Caco-2 (cell line): ENCODE measurements around the gene FRZB. TPM values are rescaled to one million over a fixed set of nuclear protein-coding genes. Genes with fewer than 3 reads are reported as not detected.
"Not testable (repeated sequence)": the region's sequence is repeated elsewhere in the genome, so short reads cannot be mapped to it uniquely, and the experiment has no call there.

ENCODE experiments used
- BruUV-seq: library from RNA; stranded (reverse); fragments of 400-500 nt; replicated peaks from 2 replicates; lab custom pipeline; 2021; lab: Mats Ljungman, UMichigan
- CTCF ChIA-PET: fragments of 300-600 bp; sonication (Branson Sonifier 250); formaldehyde crosslinking; loops from one replicate; lab custom pipeline; 2022; ENCODE audit warnings: antibody characterized with exemption; lab: Charles Lee
- POLR2A ChIA-PET: fragments of 300-600 bp; sonication (Branson Sonifier 250); formaldehyde crosslinking; loops from one replicate; lab custom pipeline; 2022; ENCODE audit warnings: antibody characterized with exemption; lab: Charles Lee
- DNase-seq, 2 experiments: peaks; one replicate each; pipeline versions ENCODE4 v3.0.0 to v3.0.0-alpha.2; 2020 to 2022
- H3K27me3 ChIP-seq: replicated peaks from 2 replicates; pipeline ENCODE4 v1.6.0; 2011; ENCODE audit warnings: low read length; ENCODE audit not compliant: control insufficient read depth, insufficient read depth
- H3K36me3 ChIP-seq: 2 replicates; pipeline ENCODE4 v1.5.1; 2011; ENCODE audit warnings: low read length; ENCODE audit not compliant: control insufficient read depth, insufficient read depth
- H3K4me1 ChIP-seq: fragments of 250-450 bp; sonication (Bioruptor Pico); 2 replicates; pipeline ENCODE4 v1.5.1; 2020; ENCODE audit warnings: mild to moderate bottlenecking
- H3K4me3 ChIP-seq: 2 replicates; pipeline ENCODE4 v1.5.1; 2011; ENCODE audit warnings: low read depth, mild to moderate bottlenecking, control low read depth, low read length
- H3K9me3 ChIP-seq: fragments of 250-450 bp; sonication (Bioruptor Pico); 2 replicates; pipeline ENCODE4 v1.5.1; 2020; ENCODE audit warnings: mild to moderate bottlenecking, moderate library complexity
- H3K27ac Mint-ChIP-seq: one replicate; pipeline ENCODE4 v1.8.0; 2022; ENCODE audit warnings: mixed read lengths; ENCODE audit not compliant: unreplicated experiment
- H3K27me3 Mint-ChIP-seq: one replicate; pipeline ENCODE4 v1.8.0; 2022; ENCODE audit warnings: mixed read lengths; ENCODE audit not compliant: insufficient read depth, unreplicated experiment
- H3K36me3 Mint-ChIP-seq: one replicate; pipeline ENCODE4 v1.8.0; 2022; ENCODE audit warnings: mild to moderate bottlenecking, mixed read lengths; ENCODE audit not compliant: insufficient read depth, unreplicated experiment
- H3K4me1 Mint-ChIP-seq: one replicate; pipeline ENCODE4 v1.8.0; 2022; ENCODE audit warnings: low read depth, mixed read lengths; ENCODE audit not compliant: unreplicated experiment
- H3K4me3 Mint-ChIP-seq: one replicate; pipeline ENCODE4 v1.8.0; 2022; ENCODE audit warnings: mild to moderate bottlenecking, moderate library complexity, mixed read lengths; ENCODE audit not compliant: unreplicated experiment
- H3K9me3 Mint-ChIP-seq: one replicate; pipeline ENCODE4 v1.8.0; 2022; ENCODE audit warnings: mixed read lengths; ENCODE audit not compliant: unreplicated experiment
- CTCF ChIP-seq, 2 experiments: fragments of 200-600 bp in 1 of 2; IDR thresholded peaks; 1 replicate in 1 of 2; 2 replicates in 1 of 2; pipeline versions ENCODE4 v1.5.1 to v1.8.0; 2011 to 2022; ENCODE audit warnings: antibody characterized with exemption in 1 of 2, control low read depth in 1 of 2, inconsistent platforms in 1 of 2, low read depth in 1 of 2, low read length in 1 of 2, mild to moderate bottlenecking in 1 of 2, moderate library complexity in 1 of 2; ENCODE audit not compliant: insufficient read depth in 1 of 2, severe bottlenecking in 1 of 2, unreplicated experiment in 1 of 2
- intact Hi-C: fragments of 100-400 bp; cut with micrococcal nuclease; formaldehyde crosslinking; loops from one replicate; pipeline ENCODE4 v1.10.0; 2022; ENCODE audit not compliant: unreplicated experiment
- total RNA-seq: library from RNA; stranded (reverse); gene quantifications from 2 replicates; pipeline ENCODE4 v1.2.3, GENCODE V29; 2022

The FRZB gene
- total RNA-seq, 1 experiment from 2014 or later = not detected

DNA sequence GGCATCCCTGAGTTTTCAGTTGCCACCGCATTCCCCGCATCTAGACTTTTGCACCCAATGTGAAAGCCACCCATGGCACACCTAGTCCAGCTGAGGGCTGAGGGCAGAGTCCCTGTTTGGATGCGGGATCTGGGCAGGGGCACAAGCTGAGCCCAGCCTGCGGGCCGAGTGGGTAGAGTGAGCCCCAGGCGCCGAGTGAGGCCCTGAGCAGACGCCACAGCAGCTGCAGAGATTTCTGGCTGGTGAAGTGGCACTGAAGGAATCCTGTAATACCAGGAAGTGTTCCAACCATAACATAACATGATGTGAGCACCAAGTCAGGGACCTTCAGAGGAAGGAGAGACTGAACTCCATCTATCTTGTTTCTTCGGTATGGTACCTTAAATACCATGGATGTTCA is 27.7 kb upstream of the FRZB start:
- Mint-ChIP-seq H3K27ac (no peak overlapping the region), H3K27me3 (no peaks in the 10 kb centered on the region), H3K36me3 (no peaks in the 10 kb centered on the region), H3K4me3 (no peak overlapping the region), H3K4me1 (peaks cover 22% of the 10 kb centered on the region), H3K9me3 (peaks cover 10% of the 10 kb centered on the region)
- Histone ChIP-seq H3K4me1 (peaks cover 26% of the 10 kb centered on the region), H3K9me3 (0 out of 2 replicates have a peak, but pooled peaks cover 7% of the 10 kb centered on the region), H3K36me3 (no peaks in the 10 kb centered on the region), H3K4me3 (no peak overlapping the region), H3K27me3 (no peaks in the 10 kb centered on the region)
- CTCF ChIA-PET = no interaction called here
- intact Hi-C loops = no loop called here
- no peak for TF ChIP-seq CTCF (IDR thresholded peaks at IDR 0.05; ENCODE audit: insufficient read depth in 1 of 2, low read depth in 1 of 2, low read length in 1 of 2, severe bottlenecking in 1 of 2, unreplicated experiment in 1 of 2)
- POLR2A ChIA-PET = no interaction called here
- no peak for DNase-seq
- no TSS peak for BruUV-seq

DNA sequence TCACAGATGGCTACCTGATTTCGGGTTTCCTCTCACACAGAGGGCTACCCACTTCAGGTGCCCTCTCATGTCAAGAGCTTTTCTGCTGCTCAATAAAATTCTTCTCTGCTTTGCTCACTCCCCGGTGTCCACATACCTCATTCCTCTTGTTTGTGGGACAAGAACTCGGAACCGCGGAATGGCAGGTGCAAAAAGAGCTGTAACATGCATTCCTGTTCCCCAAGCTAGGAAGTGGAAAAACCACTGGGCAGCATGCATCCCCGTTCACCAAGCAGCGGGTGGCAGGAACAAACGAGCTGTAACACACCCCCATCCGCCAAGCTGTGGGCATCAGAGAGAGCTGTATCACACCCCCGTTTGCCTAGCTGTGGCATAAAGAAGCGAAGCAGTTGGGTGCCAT is 27.2 kb upstream of the FRZB start:
- TF ChIP-seq CTCF (IDR thresholded peaks at IDR 0.05; ENCODE audit: insufficient read depth in 1 of 2, low read depth in 1 of 2, low read length in 1 of 2, severe bottlenecking in 1 of 2, unreplicated experiment in 1 of 2) = no peak
- H3K36me3 Mint-ChIP-seq = no peaks in the 10 kb centered on the region
- no peak overlapping the region for H3K4me3 ChIP-seq
- no peak overlapping the region for H3K27ac Mint-ChIP-seq
- no peaks in the 10 kb centered on the region for H3K27me3 Mint-ChIP-seq
- intact Hi-C loops = no loop called here
- 0 out of 2 replicates have a peak, but pooled peaks cover 7% of the 10 kb centered on the region for H3K9me3 ChIP-seq
- POLR2A ChIA-PET = no interaction called here
- H3K4me1 ChIP-seq = peaks cover 26% of the 10 kb centered on the region
- peaks cover 10% of the 10 kb centered on the region for H3K9me3 Mint-ChIP-seq
- no peak overlapping the region for H3K4me3 Mint-ChIP-seq
- no peaks in the 10 kb centered on the region for H3K36me3 ChIP-seq
- H3K27me3 ChIP-seq = no peaks in the 10 kb centered on the region
- no TSS peak for BruUV-seq
- DNase-seq = no peak
- H3K4me1 Mint-ChIP-seq = peaks cover 22% of the 10 kb centered on the region
- CTCF ChIA-PET = no interaction called here

DNA sequence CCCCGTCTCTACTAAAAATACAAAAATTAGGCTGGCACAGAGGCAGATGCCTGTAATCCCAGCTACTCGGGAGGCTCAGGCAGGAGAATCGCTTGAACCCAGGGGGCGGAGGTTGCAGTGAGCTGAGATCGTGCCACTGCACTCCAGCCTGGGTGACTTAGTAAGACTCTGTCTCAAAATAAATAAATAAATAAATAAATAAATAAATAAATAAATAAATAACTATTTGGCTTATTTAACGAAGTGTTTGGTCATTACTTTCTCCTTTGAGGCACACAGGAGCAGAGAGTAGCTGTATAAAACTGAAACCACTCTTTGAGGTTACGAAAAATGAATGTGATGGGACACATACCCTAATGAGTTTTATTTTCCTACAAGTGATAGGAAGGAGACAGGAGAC is 26.6 kb upstream of the FRZB start:
- Mint-ChIP-seq H3K4me1 (peaks cover 22% of the 10 kb centered on the region), H3K9me3 (peaks cover 10% of the 10 kb centered on the region)
- H3K4me1 ChIP-seq = peaks cover 26% of the 10 kb centered on the region
- BruUV-seq, H3K9me3 ChIP-seq, H3K27ac Mint-ChIP-seq, H3K36me3 Mint-ChIP-seq, H3K4me3 ChIP-seq, POLR2A ChIA-PET, H3K27me3 ChIP-seq, H3K27me3 Mint-ChIP-seq, H3K36me3 ChIP-seq, DNase-seq, H3K4me3 Mint-ChIP-seq, CTCF ChIA-PET, intact Hi-C loops: not testable (repeated sequence)
